OCI-LY7 (cell line): ENCODE data around the gene KCNE1. TPM values are rescaled to one million over a fixed set of nuclear protein-coding genes. Genes with fewer than 3 reads are reported as not detected.

Experiments
- BruUV-seq: library from RNA; stranded (reverse); fragments of 400-500 nt; replicated peaks from 2 replicates; lab custom pipeline; 2021; lab: Mats Ljungman, UMichigan
- CTCF ChIA-PET: fragments of 300-600 bp; sonication (Branson Sonifier 250); formaldehyde crosslinking; loops from one replicate; lab custom pipeline; 2022; ENCODE audit warnings: antibody characterized with exemption; ENCODE audit not compliant: unreplicated experiment; lab: Charles Lee
- POLR2A ChIA-PET: fragments of 300-600 bp; sonication (Branson Sonifier 250); formaldehyde crosslinking; loops from one replicate; lab custom pipeline; 2022; ENCODE audit warnings: antibody characterized with exemption; lab: Charles Lee
- DNase-seq: peaks from one replicate; pipeline ENCODE4 v3.0.0-alpha.2; 2015; ENCODE audit warnings: low spot score
- H2AFZ ChIP-seq: fragments of 200-600 bp; sonication (generic), shearing (Covaris generic); 2 replicates; pipeline ENCODE4 v1.6.1; 2014; ENCODE audit warnings: mild to moderate bottlenecking, antibody characterized with exemption, low read length, moderate library complexity
- H3K27ac ChIP-seq: fragments of 200-600 bp; sonication (generic); 2 replicates; pipeline ENCODE4 v1.5.1; 2014; ENCODE audit warnings: mixed run types, low read depth, mild to moderate bottlenecking, moderate library complexity, low read length, inconsistent platforms; ENCODE audit not compliant: poor library complexity, severe bottlenecking
- H3K36me3 ChIP-seq: fragments of 200-600 bp; sonication (generic); 2 replicates; pipeline ENCODE4 v1.6.1; 2014; ENCODE audit warnings: mild to moderate bottlenecking, antibody characterized with exemption, low read length, moderate library complexity, mixed read lengths; ENCODE audit not compliant: insufficient read depth
- H3K4me1 ChIP-seq: fragments of 200-600 bp; sonication (generic); 2 replicates; pipeline ENCODE4 v1.5.1; 2014; ENCODE audit warnings: mild to moderate bottlenecking, low read length; ENCODE audit not compliant: insufficient read depth, poor library complexity, severe bottlenecking
- H3K4me2 ChIP-seq: fragments of 200-600 bp; sonication (generic); 2 replicates; pipeline ENCODE4 v1.6.1; 2014; ENCODE audit warnings: mild to moderate bottlenecking, low read length
- H3K4me3 ChIP-seq: fragments of 200-600 bp; sonication (generic); 2 replicates; pipeline ENCODE4 v1.5.1; 2014; ENCODE audit warnings: mild to moderate bottlenecking, low read depth, low read length; ENCODE audit not compliant: poor library complexity, severe bottlenecking
- H3K79me2 ChIP-seq: fragments of 200-600 bp; sonication (generic); 2 replicates; pipeline ENCODE4 v1.6.1; 2016; ENCODE audit warnings: low read depth, mild to moderate bottlenecking, low read length, moderate library complexity, mixed read lengths; ENCODE audit not compliant: insufficient read depth
- H3K9me2 ChIP-seq: fragments of 200-600 bp; sonication (generic); 2 replicates; pipeline ENCODE4 v1.6.1; 2016; ENCODE audit warnings: mild to moderate bottlenecking, low read length, mixed read lengths; ENCODE audit not compliant: insufficient read depth
- H3K9me3 ChIP-seq: fragments of 200-600 bp; sonication (generic); 2 replicates; pipeline ENCODE4 v1.6.1; 2014; ENCODE audit warnings: mild to moderate bottlenecking, mixed run types, low read length, mixed read lengths
- H4K20me1 ChIP-seq: fragments of 200-600 bp; sonication (generic); 2 replicates; pipeline ENCODE4 v1.6.1; 2014; ENCODE audit warnings: mild to moderate bottlenecking, antibody characterized with exemption, low read length, moderate library complexity, mixed read lengths; ENCODE audit not compliant: insufficient read depth
- CTCF ChIP-seq: fragments of 200-600 bp; sonication (generic); conservative IDR thresholded peaks from 2 replicates; pipeline ENCODE4 v1.5.1; 2014; ENCODE audit warnings: mild to moderate bottlenecking, antibody characterized with exemption, low read length, moderate library complexity, mixed read lengths
- EZH2phosphoT487 ChIP-seq: fragments of 200-600 bp; sonication (generic); IDR thresholded peaks from 2 replicates; pipeline ENCODE4 v1.6.1; 2018; ENCODE audit warnings: low read depth, borderline replicate concordance, mild to moderate bottlenecking, mixed run types, antibody characterized with exemption, low read length, moderate library complexity, mixed read lengths
- intact Hi-C: fragments of 100-400 bp; cut with micrococcal nuclease; formaldehyde crosslinking; loops from one replicate; pipeline ENCODE4 v1.10.0; 2022; ENCODE audit not compliant: unreplicated experiment
- total RNA-seq, 2 experiments: library from RNA; depleted of rRNA in 1 of 2; stranded (reverse); fragments of >200 nt in 1 of 2; shearing (Covaris generic) in 1 of 2; gene quantifications; 2 replicates each; pipeline ENCODE4 v1.2.3, GENCODE V29; 2014 to 2022

The KCNE1 gene
- total RNA-seq, 2 experiments from 2014 or later = 0.15 TPM; not detected in 1

- H3K9me3 ChIP-seq = no peaks in the 10 kb centered on the region
- no peak overlapping the region for H2AFZ ChIP-seq
- no TSS peak for BruUV-seq
Measured at GRCh38 chr21:34520764-34521508, 8.9 kb upstream of the KCNE1 start.

GRCh38 chr21:34520281-34520680, 8.3 kb upstream of the KCNE1 start:
- ChIA-PET POLR2A (no interaction called here), CTCF (no interaction called here)
- TF ChIP-seq CTCF (no peak), EZH2phosphoT487 (no peak)
- no peaks in the 10 kb centered on the region for H3K36me3 ChIP-seq
- no peak for DNase-seq
- 0 out of 2 replicates have a peak, but pooled peaks cover 3% of the 10 kb centered on the region for H4K20me1 ChIP-seq
- no peaks in the 10 kb centered on the region for H3K9me3 ChIP-seq
- H3K4me2 ChIP-seq = no peak overlapping the region
- no peak overlapping the region for H3K4me3 ChIP-seq
- intact Hi-C loops = no loop called here
- H3K79me2 ChIP-seq = no peaks in the 10 kb centered on the region
- no peak overlapping the region for H2AFZ ChIP-seq
- H3K27ac ChIP-seq = no peak overlapping the region
- no peaks in the 10 kb centered on the region for H3K9me2 ChIP-seq
- no peaks in the 10 kb centered on the region for H3K4me1 ChIP-seq
- no TSS peak for BruUV-seq

More at GRCh38 chr21:34520764-34521508, 8.9 kb upstream of the KCNE1 start:
- Histone ChIP-seq H3K4me2 (no peak overlapping the region), H3K27ac (no peak overlapping the region), H3K79me2 (no peaks in the 10 kb centered on the region), H3K4me1 (no peaks in the 10 kb centered on the region), H3K4me3 (no peak overlapping the region), H3K36me3 (no peaks in the 10 kb centered on the region), H3K9me2 (no peaks in the 10 kb centered on the region), H4K20me1 (0 out of 2 replicates have a peak, but pooled peaks cover 3% of the 10 kb centered on the region)
- ChIA-PET CTCF (no interaction called here), POLR2A (no interaction called here)
- no peak for TF ChIP-seq CTCF
- TF ChIP-seq EZH2phosphoT487 = no peak
- no peak for DNase-seq
- intact Hi-C loops = no loop called here

DNA sequence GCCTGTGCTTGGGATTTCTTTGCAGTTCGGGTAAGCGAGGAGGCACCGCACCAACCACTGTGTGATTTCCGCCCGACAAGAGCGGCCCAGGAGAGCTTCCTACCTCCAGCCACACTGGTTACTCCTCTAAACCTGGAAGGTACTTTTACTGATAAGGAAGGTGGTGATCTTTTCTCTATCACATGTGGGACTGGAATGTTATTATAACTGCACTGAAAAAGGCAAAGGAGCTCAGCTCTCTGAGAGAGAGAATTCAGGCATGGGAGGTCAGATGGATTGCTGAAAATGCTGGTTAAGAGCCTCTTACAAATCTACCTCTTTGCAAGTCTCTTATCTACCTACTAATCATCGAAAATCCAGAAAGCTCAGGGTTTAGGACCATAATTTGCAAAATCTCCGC, 7.7 kb upstream of the KCNE1 start:
- CTCF ChIA-PET = no interaction called here
- DNase-seq = no peak
- Histone ChIP-seq H3K79me2 (no peaks in the 10 kb centered on the region), H4K20me1 (0 out of 2 replicates have a peak, but pooled peaks cover 3% of the 10 kb centered on the region), H3K36me3 (no peaks in the 10 kb centered on the region), H3K4me1 (no peaks in the 10 kb centered on the region), H3K9me3 (no peaks in the 10 kb centered on the region), H3K27ac (no peak overlapping the region), H3K4me3 (no peak overlapping the region), H3K9me2 (no peaks in the 10 kb centered on the region), H2AFZ (no peak overlapping the region), H3K4me2 (no peak overlapping the region)
- intact Hi-C loops = no loop called here
- no TSS peak for BruUV-seq
- POLR2A ChIA-PET = interaction anchor here (0.7 kb wide), 1 partner anchor 206 kb away, joined by 3 read pairs; no protein-coding TSS in a partner anchor
- TF ChIP-seq EZH2phosphoT487 (no peak), CTCF (no peak)
